ENCODE data around the gene CAMK2N2.
A peak's percentile ranks its signal among the peaks of the same experiment; 100 is the strongest.

The CAMK2N2 gene

DNA sequence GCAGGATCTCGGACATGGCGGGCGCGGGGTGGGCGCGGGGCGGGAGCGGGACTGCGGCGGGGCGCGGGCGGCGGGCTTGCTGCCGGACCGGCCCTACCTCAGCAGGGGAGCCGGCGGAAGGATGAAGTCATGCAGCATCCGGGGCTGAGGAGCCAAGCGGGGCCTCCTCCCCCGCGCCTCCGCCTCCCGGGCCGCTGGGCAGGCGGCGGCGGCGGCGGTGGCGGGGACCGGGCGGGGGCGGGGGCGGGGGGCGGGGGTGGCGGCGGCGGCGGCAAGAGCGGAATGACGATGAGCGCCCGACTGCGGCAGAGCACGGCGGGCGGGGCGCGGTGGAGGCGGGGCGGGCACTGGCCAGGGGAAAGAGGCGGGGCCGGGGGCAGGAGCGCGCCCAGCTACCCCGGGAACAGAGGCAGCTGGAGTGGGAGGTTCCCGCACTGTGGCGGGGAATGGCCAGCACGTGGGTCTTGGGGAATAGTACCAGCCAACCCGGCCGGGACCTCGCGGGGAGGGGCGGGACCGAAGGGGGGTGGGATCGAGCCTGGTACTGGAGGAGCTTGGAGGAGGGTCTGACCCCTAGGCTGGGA is at the start of gene CAMK2N2:
Gene CAMK2N2 (minus strand): TSS at position 284 of the 584 bp plus-strand sequence. CDS start 268 bp downstream, at position 16.
- peak; percentile 82 for DNase-seq

DNA sequence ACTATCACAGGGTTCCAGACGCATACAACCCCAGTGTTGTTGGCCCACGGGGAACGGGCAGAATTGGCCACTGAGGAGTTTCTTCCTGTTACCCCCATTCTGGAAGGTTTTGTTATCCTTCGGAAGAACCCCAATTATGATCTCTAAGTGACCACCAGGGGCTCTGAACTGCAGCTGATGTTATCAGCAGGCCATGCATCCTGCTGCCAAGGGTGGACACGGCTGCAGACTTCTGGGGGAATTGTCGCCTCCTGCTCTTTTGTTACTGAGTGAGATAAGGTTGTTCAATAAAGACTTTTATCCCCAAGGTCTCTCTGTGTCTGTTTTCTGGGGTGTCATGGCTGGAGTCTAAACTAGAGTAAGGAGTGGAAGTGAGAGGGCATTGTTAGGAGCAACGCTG is 47.4 kb upstream of the CAMK2N2 start:
- DNase-seq: no peak

DNA sequence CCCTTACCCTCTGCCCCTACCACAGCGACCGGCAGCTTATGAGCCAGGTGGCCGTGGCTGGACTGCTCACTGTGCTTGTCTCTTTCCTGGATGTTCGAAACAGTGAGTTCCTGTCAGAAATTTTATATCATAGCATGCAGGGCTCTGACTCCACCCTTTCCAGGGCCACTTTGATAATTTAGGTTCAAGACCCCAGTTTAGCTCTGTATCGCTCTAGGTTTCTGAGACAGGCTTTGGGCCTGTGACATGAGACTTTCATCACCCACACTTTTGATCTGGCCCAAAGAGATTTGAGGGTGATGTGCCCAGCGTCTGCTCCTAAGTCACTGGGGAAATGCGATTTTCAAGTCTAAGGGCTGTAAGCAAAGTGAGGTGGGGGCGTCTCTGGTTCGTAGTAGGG is 46.6 kb upstream of the CAMK2N2 start:
- DNase-seq: no peak

DNA sequence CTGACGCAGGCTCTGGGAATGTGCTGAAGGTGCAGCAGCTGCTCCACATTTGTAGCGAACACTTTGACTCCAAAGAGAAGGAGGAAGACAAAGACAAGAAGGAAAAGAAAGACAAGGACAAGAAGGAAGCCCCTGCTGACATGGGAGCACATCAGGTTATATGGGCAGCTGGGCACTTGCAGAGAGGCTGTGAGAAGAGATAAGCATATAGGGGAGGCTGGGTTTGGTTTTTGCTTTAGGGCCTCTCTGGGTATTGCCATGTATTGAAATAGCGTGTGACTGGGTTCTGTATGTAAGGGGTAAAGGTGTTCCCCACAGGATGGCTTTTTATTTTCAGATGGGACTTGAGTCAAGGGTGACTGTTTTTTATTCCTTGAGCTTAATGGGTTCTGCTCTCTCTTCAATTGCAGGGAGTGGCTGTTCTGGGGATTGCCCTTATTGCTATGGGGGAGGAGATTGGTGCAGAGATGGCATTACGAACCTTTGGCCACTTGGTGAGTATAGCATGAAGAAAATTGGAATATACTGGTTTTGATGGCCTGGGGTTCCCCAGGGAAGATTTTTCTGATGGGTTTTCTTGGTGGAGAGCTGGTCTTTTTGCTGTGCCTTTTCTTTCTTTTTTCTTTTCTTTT is 45.1 kb upstream of the CAMK2N2 start:
- no peak for DNase-seq

DNA sequence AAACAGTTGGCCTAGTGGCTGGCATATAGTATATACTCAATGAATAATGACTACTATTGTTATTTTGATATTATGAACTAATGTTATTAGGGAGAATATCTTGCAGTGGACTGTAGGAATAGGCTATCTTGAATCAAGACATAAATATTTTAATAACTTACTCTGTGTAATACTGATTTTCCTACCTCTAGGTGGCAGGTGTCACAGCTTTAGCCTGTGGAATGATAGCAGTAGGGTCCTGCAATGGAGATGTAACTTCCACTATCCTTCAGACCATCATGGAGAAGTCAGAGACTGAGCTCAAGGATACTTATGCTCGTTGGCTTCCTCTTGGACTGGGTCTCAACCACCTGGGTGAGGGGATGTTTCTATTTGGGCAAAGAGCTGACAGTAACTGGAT is 44.2 kb upstream of the CAMK2N2 start:
- DNase-seq: no peak

DNA sequence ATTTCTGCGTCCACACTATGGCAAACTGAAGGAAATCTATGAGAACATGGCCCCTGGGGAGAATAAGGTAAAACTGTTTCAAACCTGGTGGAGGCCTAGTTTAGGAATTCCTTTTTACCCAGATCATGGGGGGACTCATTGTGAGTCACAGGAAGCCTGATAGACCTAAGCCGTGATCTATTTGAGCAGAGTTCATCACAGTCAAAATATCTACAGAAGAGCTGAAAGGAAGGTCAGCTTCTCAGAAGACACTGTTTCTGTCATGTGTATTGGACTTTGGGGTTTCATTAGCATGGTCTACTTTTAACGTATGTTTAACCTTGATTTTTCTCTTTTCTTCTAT is 39.0 kb upstream of the CAMK2N2 start:
- peak; percentile 70 for DNase-seq

DNA sequence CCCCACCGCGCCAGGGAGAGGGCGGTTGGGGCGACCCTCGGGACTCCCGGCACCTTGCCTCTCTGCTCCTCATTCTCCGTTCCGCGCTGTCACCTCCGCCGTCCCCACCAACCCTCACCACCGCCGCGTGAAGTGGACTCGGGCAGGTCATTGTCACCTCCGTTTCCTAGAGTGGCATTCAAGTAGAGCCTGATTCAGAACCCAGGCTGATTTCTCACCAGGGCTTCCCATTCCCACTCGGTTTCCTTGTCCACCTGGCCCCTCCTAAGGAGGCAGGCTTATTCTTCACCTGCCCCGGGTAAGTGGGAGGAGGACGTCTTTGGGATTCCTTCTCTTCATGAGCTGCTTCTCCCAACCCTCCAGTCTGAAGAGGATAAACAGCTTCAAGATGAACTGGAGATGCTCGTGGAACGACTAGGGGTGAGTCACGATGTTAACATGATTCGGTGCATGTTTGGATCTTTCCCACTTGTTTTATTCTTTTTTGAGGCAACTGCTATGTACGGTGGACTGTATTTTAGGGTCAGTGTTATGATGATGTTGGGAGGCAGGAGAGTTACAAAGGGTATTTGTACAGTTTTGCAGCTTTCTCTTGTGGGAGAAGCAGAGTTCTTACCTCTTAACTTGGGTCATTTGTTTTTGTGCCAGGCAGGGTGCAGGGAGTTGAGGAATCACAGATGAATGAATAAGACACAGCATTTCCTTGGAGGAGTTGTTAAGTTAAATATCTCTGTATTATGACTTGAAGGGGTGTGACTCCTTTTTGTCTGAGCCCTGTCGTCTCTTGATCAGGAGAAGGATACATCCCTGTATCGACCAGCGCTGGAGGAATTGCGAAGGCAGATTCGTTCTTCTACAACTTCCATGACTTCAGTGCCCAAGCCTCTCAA is 38.4 kb upstream of the CAMK2N2 start:
- no peak for DNase-seq

DNA sequence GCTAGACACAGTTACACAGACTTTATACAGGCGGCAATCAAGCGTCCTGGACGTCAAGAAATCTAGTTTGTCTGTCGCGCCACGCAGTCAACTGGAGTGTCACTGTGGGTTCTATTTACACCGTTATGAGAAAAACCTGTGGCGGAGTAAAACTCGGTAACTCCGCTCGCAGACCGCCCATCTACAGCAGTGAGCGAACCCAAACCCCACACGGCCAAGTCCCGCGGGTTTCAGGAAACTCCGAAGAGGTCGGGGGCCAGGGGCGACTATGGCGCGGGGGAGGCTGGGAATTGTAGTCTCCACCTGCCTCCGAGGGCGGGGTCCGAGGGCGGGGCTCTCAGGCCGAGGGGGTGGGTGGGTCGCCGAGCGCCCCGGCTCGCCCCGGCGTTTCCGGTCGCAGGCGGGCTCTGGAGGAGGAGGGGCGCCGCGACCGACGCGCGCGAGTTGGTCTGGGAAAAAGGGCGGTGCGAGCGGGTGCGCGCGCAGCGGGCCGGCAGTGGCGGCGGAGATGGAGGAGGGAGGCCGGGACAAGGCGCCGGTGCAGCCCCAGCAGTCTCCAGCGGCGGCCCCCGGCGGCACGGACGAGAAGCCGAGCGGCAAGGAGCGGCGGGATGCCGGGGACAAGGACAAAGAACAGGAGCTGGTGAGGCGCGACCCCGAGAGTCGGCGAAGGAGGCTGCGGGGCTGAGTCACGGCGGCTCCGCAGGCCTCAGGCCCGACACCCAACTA is 37.6 kb upstream of the CAMK2N2 start, which contains the start of gene PSMD2:
Gene PSMD2 (plus strand): TSS at position 483 of the 729 bp plus-strand sequence. CDS start 26 bp downstream, at position 509.
- DNase-seq: peak; percentile 93

DNA sequence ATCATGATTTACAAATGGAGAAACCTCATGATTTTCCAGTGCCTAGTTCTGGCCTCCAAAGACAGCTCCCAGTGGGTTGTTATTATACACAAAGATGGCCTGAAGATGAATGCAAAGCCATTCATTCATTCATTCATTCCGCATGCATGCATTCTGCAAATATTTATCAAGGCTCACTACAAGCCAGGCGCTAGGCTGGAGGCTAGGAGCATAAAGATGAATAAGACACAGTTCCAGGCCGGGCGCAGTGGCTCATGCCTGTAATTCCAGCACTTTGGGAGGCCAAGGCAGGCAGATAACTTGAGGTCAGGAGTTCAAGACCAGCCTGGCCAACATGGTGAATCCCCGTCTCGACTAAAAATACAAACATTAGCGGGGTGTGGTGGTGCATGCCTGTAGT is 35.3 kb upstream of the CAMK2N2 start:
- no peak for DNase-seq

DNA sequence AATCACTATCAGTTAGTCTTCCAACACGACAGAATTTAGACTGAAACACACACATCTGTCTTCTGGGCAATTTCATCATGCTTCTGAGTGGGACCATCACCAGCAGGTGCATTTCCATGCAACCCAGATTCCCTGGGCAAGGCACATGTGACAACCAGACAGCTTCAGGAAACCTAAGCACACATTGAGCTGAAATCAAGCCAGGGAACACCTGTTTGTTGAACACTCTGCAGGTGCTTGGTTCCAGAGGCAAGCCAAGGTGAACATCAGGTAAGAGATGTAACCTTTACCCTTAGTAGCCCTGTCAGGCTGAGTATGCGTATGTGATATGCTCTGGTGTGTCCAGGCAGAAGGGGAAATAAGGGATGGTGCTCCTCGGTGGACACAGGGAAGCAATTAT is 34.4 kb upstream of the CAMK2N2 start:
- no peak for DNase-seq

DNA sequence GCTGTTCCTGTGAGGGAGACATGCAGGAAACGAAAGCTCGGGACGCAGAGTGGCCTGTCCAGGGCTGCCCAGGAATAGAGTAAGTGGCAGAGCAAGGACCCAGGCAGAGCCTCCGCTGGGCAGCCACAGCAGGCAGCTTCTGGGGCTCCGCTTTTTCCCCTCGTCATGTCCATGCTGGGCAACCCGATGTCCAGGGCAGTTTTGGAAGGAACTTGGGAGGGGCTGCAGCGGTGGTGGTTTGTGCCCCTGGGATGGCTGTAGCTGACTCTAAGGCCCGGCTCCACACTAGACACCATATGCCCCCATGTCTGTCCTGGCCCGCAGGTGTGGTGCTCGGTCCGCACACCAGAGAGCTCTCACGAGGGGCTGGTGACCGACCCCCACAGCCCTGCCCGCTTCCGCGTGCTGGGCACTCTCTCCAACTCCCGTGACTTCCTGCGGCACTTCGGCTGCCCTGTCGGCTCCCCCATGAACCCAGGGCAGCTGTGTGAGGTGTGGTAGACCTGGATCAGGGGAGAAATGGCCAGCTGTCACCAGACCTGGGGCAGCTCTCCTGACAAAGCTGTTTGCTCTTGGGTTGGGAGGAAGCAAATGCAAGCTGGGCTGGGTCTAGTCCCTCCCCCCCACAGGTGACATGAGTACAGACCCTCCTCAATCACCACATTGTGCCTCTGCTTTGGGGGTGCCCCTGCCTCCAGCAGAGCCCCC is 30.5 kb upstream of the CAMK2N2 start:
- no peak for DNase-seq

DNA sequence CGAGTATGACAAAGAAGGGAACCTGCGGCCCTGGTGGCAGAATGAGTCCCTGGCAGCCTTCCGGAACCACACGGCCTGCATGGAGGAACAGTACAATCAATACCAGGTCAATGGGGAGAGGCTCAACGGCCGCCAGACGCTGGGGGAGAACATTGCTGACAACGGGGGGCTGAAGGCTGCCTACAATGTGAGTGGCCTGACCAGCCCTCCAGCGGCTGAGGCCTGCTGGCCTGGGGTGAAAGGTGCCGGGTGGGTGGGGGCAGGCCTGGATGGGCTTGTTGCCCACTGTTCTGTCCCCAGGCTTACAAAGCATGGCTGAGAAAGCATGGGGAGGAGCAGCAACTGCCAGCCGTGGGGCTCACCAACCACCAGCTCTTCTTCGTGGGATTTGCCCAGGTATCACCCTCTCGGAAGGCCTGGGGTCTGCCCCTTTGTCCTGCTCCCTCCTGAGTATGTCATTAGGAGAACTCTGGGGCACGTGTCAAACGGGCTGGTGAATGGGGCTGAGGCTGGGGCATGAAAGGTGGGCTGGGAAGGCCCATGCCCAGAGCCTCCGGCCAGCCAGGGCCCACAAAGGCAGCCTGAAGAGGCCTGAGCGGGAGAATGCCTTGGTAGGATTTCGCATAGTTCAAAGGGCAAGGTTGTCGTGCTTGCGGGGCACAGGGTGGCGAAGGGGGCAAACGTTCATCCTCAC is 29.8 kb upstream of the CAMK2N2 start:
- DNase-seq: no peak

DNA sequence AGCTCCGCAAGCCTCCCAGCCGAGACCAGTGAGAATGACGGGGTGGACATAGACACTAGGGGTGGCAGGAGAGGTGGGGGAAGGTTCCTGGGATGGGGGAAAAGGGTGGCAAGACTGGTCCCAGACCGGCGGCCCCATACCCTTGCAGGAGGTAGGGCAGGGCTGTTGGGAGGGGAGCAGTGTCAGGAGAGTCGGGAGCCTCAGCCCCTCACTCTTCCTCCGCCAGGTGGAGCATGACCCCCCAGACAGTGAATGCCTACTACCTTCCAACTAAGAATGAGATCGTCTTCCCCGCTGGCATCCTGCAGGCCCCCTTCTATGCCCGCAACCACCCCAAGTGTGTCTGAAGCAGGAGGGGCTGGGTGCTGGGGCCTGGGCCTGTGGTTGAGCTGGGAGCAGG is 29.0 kb upstream of the CAMK2N2 start:
- DNase-seq: no peak

DNA sequence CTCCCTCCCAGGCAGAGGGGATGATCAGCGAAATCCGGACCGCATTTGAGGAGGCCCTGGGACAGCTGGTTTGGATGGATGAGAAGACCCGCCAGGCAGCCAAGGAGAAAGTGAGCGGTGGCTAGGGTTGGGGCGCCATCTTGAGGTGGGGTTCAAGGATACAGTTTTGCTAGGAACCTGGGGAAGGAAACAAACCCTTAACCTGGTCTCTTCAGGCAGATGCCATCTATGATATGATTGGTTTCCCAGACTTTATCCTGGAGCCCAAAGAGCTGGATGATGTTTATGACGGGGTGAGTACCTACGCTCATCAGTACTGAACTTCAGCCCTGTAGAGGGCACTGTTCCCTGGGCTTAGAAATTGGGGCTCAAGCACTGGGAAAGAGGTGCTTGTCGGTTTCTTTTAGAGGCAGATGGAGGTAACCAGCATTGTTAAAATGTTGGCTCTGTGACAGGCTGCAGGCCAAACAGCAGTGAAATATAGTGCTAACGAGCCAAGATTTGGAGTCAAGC is 28.1 kb upstream of the CAMK2N2 start:
- DNase-seq: peak; percentile 26

DNA sequence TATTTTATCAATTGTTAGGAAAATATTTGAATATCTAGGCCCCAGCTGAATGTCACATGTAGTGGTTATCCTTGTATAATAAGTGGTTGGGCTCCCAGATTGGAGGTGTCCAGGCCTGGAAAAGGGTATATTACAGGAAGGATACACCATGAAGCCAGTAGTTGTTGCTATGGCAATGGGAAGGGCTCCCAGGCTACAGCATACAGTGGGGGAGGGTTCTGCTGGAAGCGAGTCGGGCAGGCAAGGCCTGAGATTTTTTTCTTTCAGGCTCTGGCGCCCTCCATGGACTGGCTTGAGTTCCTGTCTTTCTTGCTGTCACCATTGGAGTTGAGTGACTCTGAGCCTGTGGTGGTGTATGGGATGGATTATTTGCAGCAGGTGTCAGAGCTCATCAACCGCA is 23.3 kb upstream of the CAMK2N2 start:
- DNase-seq: peak; percentile 58

DNA sequence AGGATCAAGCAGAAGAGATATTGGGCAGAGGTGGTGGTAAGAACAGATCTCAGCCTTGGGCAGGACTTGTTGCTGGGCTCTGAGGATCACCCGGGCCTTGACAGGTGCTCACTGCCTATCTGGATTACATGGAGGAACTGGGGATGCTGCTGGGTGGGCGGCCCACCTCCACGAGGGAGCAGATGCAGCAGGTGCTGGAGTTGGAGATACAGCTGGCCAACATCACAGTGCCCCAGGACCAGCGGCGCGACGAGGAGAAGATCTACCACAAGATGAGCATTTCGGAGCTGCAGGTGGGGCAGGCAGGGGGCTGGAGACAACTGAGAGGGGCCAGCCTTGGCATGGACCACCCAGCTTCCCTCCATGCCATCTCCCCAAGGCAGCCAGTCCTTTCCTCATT is 22.3 kb upstream of the CAMK2N2 start:
- no peak for DNase-seq

DNA sequence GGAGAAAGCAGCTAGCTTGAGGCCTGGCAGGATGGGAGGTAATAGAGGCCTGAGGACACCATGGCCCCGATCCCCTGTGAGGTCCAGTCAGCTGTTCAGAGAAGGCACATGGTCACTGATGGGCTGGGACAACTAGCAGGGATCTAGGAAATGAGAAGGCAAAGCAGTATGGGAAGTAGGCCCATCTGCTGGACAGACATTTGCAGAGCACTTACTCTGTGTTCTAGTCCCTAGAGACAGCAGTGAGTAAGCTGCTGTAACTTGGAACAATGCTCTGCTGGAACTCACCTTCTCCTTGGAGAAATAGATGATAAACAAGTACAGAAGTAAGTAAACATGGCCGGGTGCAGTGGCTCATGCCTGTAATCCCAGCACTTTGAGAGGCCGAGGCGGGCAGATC is 21.6 kb upstream of the CAMK2N2 start:
- DNase-seq: no peak

DNA sequence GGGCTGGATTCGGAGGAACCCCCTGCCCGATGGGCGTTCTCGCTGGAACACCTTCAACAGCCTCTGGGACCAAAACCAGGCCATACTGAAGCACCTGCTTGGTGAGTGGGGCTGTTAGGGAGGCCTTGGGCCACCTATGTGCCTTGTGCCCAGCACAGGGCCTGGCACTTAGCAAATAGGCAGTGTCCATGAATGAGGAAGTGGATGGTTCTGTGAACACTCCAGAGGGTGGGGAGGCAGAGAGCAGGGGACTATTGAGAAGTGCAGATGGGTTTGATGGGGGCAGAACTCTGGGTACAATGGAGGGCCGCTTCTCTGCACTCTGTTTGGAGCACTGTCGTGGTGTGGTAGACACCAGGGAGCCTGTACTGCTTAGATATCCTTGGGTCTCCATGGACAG is 16.0 kb upstream of the CAMK2N2 start:
- no peak for DNase-seq

DNA sequence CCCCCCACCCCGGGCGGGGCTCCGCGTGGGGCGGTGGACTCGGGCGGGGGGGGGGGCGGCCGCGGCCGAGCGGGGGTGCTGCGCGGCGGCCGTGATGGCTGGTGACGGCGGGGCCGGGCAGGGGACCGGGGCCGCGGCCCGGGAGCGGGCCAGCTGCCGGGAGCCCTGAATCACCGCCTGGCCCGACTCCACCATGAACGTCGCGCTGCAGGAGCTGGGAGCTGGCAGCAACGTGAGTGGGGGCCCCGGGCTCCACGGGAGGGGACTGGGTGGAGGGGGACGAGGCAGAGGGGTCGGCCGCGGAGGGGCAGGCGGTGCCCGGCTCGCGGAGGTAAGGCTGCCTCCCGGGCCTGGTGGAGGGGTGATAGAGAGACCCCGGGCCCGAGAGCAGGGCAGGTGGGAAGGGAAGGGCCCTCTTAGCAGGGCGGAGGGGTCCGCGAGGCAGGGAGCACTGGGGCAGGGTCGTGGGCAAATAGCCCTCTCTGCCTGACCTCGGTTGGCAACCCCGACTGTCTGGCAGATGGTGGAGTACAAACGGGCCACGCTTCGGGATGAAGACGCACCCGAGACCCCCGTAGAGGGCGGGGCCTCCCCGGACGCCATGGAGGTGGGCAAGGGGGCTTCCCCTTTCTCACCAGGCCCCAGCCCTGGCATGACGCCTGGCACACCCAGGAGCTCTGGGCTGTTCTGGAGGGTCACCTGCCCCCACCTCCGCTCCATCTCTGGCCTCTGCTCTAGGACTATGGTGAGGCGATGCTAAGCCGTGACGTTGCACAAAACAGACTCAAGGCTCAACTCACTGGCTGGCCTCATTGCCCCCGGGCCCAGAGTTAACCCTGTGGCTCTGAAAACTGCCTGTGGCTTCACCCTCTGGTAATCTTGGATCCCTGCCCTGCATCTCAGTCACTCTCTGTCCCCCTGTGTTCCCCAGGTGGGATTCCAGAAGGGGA is 14.9 kb upstream of the CAMK2N2 start, which contains the start of gene ECE2:
Gene ECE2 (plus strand): TSS at position 62 of the 950 bp plus-strand sequence. CDS start 132 bp downstream, at position 194.
- DNase-seq: no peak

DNA sequence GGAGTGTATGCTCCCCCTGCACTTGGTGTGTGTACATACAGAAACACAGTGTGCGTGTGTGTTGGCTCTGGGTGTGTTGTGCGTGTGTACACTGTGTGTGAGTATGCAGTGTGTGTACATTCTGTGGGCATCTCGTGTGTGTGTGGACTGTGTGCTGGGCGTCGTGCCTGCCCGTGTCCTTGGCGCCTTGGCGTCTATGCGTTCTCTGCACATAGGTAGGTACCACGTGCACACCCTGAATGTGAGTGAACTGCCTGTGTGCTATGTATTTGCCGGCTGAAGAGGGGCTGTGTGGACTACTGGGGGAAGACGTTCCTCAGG is 14.0 kb upstream of the CAMK2N2 start:
- DNase-seq: no peak

DNA sequence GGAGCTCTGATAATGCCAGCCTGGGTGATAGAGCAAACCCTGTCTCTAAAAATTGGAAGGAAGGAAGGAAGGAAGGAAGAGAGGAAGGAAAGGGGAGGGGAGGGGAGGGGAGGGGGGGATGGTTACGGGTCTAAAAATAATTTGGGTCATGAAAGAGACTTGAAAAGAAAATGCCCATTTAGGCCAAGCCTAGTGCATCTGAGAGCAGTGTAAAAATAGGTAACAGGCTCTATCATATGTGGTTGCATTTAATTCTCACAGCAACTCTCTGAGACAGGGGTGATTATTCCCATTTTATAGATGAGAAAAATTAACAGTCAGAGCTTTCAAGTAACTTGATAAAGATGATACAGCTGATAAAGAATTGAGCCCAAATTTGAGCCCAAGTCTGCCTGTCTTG is 10.9 kb upstream of the CAMK2N2 start:
- no peak for DNase-seq
